Upper lobe of left lung (tissue), 6 donors: ENCODE results near the gene IL13RA2. TPM values are rescaled to one million over a fixed set of nuclear protein-coding genes. Genes with fewer than 3 reads are reported as not detected.

Experiments
- ATAC-seq, 2 donors: fragments of 200-7000 bp; cut with Tn5 transposase; one replicate each; pipeline ENCODE4 v1.9.1; 2022; ENCODE audit warnings: mild to moderate bottlenecking in 2 of 2, moderate library complexity in 2 of 2; ENCODE audit not compliant: low FRiP score in 2 of 2
- DNase-seq, 2 donors: peaks; one replicate each; pipeline ENCODE4 v3.0.0-alpha.2; 2019 to 2020
- H3K27ac ChIP-seq, 4 donors: fragments of 200-600 bp; sonication (generic); one replicate each; pipeline ENCODE4 v1.5.1; 2016 to 2019
- H3K27me3 ChIP-seq, 4 donors: fragments of 200-600 bp; sonication (generic); one replicate each; pipeline ENCODE4 v1.5.1; 2017 to 2019
- H3K36me3 ChIP-seq, 4 donors: fragments of 200-600 bp; sonication (generic); one replicate each; pipeline ENCODE4 v1.5.1; 2016 to 2019
- H3K4me1 ChIP-seq, 4 donors: fragments of 200-600 bp; sonication (generic); one replicate each; pipeline ENCODE4 v1.5.1; 2018 to 2019
- H3K4me3 ChIP-seq, 4 donors: fragments of 200-600 bp; sonication (generic); one replicate each; pipeline ENCODE4 v1.5.1; 2017 to 2019; ENCODE audit warnings: mild to moderate bottlenecking in 2 of 4, moderate library complexity in 1 of 4
- H3K9me3 ChIP-seq, 4 donors: fragments of 200-600 bp; sonication (generic); one replicate each; pipeline ENCODE4 v1.5.1; 2018 to 2019
- EP300 ChIP-seq, 4 donors: sonication (generic); formaldehyde crosslinking; IDR thresholded peaks; one replicate each; pipeline ENCODE4 v1.5.1; 2017; ENCODE audit warnings: antibody characterized with exemption in 4 of 4, control low read depth in 2 of 4
- POLR2A ChIP-seq, 4 donors: fragments of 450-650 bp; IDR thresholded peaks; one replicate each; pipeline ENCODE4 v1.5.1; 2016 to 2017; ENCODE audit warnings: antibody characterized with exemption in 4 of 4, mild to moderate bottlenecking in 2 of 4
- POLR2AphosphoS5 ChIP-seq, 2 donors: sonication (generic); formaldehyde crosslinking; IDR thresholded peaks; one replicate each; pipeline ENCODE4 v1.5.1; 2017; ENCODE audit warnings: antibody characterized with exemption in 2 of 2
- WGBS, 2 donors: methylation state at CpG; one replicate each; pipeline ENCODE4 v1.1.5; 2017 to 2018; 5-methylcytosine and 5-hydroxymethylcytosine counted together
- total RNA-seq, 6 donors: library from RNA; depleted of rRNA in 4 of 6; stranded (reverse); fragments of >200 nt in 4 of 6; gene quantifications; one replicate each; pipeline versions ENCODE4 v1.1.0 to v1.2.1, GENCODE V29; 2016 to 2021
- TF ChIP-seq, protein P1 (sequence below), 6 experiments: fragments of 450-650 bp in 4 of 6; fragments of 200-600 bp in 2 of 6; sonication (generic) in 2 of 6; IDR thresholded peaks; one replicate each; pipeline ENCODE4 v1.5.1; 2016 to 2019; ENCODE audit warnings: antibody characterized with exemption in 6 of 6
- donor health status: DM: no; HTN: no; CAD: no; lungs with moderate emphysema.
- donor health status: DM: no; HTN: yes; CAD: no; lungs with severe emphysema.

The IL13RA2 gene
- total RNA-seq, 6 donors from 2014 or later: 0.57 to 1.0 TPM; not detected in 4

DNA sequence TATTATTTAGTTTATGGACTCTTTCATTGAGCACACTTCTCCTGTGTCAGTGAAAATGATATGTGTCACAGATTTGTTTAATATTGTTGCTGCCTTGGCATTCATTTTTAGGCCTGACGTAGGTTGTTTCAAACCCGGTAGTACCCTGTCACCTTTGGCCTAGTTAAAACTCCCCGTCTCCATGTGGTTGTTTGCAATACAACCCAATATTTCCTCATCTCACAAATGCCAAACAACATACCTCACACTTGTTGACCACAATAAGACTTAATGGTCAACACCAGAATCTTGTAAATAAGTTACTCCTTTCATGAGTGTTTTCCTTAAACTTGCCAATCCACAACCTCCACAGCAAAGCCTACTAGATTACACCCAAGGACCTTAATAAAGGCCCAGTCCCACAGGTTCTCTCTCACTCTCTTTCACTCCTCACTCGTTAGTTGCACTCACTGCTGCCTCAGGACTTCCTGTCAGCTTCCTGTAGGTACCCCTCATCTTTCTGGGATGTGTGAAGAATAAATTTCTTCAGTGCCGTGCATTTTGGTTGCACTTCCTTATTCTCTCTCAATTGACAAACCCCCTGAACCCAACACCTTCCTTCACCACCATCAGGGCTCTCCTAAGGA, 31.3 kb downstream of the IL13RA2 start:
- no peak overlapping the region for H3K4me3 ChIP-seq
- no peak for TF ChIP-seq POLR2A (IDR thresholded peaks at IDR 0.05)
- TF ChIP-seq EP300 (IDR thresholded peaks at IDR 0.05): no peak
- TF ChIP-seq, protein P1, sequence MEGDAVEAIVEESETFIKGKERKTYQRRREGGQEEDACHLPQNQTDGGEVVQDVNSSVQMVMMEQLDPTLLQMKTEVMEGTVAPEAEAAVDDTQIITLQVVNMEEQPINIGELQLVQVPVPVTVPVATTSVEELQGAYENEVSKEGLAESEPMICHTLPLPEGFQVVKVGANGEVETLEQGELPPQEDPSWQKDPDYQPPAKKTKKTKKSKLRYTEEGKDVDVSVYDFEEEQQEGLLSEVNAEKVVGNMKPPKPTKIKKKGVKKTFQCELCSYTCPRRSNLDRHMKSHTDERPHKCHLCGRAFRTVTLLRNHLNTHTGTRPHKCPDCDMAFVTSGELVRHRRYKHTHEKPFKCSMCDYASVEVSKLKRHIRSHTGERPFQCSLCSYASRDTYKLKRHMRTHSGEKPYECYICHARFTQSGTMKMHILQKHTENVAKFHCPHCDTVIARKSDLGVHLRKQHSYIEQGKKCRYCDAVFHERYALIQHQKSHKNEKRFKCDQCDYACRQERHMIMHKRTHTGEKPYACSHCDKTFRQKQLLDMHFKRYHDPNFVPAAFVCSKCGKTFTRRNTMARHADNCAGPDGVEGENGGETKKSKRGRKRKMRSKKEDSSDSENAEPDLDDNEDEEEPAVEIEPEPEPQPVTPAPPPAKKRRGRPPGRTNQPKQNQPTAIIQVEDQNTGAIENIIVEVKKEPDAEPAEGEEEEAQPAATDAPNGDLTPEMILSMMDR (IDR thresholded peaks at IDR 0.05): no peak
- no peak for TF ChIP-seq POLR2AphosphoS5 (IDR thresholded peaks at IDR 0.05)
- DNase-seq (no peak), ATAC-seq (no peak)
- WGBS, 2 donors: 62 to 72% methylated on average over 5 of the region's 5 CpGs
- H3K27ac ChIP-seq: no peak overlapping the region
- H3K9me3 ChIP-seq: no peaks in the 10 kb centered on the region
- H3K4me1 ChIP-seq: no peaks in the 10 kb centered on the region
- no peaks in the 10 kb centered on the region for H3K36me3 ChIP-seq
- H3K27me3 ChIP-seq: no peaks in the 10 kb centered on the region

DNA sequence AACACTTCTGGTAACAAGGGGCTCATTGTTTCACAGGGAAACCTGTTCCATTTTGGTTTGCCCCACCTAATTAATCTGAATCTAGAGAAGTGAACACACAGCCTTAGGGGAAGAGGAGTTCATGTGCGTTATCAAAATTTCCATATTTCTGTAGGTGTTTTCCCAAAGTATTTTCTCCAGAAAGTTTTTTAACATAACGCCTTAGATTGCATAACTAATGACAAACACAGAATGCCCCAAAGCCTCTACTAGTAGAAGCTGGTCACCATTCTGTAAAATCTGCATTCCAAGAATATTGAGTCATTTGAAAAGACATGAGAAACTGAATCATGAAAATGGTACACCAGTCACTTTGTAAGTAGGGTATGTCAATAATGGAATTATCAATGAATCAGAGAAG, 41.1 kb downstream of the IL13RA2 start:
- Histone ChIP-seq H3K9me3 (no peaks in the 10 kb centered on the region), H3K4me1 (no peaks in the 10 kb centered on the region), H3K36me3 (no peaks in the 10 kb centered on the region), H3K27ac (no peak overlapping the region), H3K27me3 (no peaks in the 10 kb centered on the region), H3K4me3 (no peak overlapping the region)
- 64 to 73% methylated on average over 2 of the region's 2 CpGs for WGBS, 2 donors
- TF ChIP-seq EP300 (IDR thresholded peaks at IDR 0.05) (no peak), POLR2A (IDR thresholded peaks at IDR 0.05) (no peak), POLR2AphosphoS5 (IDR thresholded peaks at IDR 0.05) (no peak)
- TF ChIP-seq, protein P1 (IDR thresholded peaks at IDR 0.05): no peak
- ATAC-seq: no peak
- no peak for DNase-seq

DNA sequence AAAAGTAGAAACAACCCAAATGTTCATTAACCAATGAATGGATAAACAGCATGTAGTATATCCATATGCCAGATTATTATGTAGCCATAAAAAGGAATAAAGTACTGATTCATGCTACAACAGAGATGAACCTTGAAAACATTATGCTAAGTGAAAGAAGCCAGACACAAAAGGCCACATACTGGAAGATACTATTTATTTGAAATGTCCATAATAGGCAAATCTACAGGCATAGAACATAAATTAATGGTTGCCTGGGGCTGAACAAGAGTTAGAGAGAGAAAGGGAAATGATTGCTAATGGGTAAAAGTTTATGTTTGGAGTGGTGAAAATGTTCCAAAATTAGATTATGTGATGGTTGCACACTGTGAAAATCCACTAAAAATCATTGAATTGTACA, 44.4 kb downstream of the IL13RA2 start:
- no peaks in the 10 kb centered on the region for H3K9me3 ChIP-seq
- no peaks in the 10 kb centered on the region for H3K36me3 ChIP-seq
- no peak for DNase-seq
- no peak overlapping the region for H3K27ac ChIP-seq
- no peaks in the 10 kb centered on the region for H3K27me3 ChIP-seq
- no peaks in the 10 kb centered on the region for H3K4me1 ChIP-seq
- TF ChIP-seq, protein P1 (IDR thresholded peaks at IDR 0.05): no peak
- TF ChIP-seq POLR2AphosphoS5 (IDR thresholded peaks at IDR 0.05): no peak
- no peak for TF ChIP-seq EP300 (IDR thresholded peaks at IDR 0.05)
- no peak for TF ChIP-seq POLR2A (IDR thresholded peaks at IDR 0.05)
- H3K4me3 ChIP-seq: no peak overlapping the region
- ATAC-seq: no peak

DNA sequence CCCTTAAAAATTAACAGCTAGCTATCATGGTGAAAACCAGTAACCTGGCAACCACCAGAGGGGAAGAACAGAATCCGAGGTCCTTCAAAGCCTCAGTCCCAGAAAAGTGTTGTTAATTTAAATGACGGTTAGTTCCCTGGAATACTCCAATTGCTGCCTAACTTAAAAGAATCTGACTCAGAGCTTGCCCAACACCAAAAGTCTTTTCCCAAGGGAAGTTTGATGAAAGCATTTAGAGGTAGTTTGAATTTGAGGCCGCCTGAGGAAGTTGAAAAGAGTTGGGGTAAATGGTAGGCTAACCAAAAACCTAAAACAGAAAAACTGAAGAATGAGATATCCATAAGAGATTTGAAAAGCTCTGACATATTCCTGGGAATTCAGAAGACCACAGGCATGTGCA, 46.6 kb downstream of the IL13RA2 start:
- DNase-seq: no peak
- Histone ChIP-seq H3K4me3 (no peak overlapping the region), H3K4me1 (no peaks in the 10 kb centered on the region), H3K27ac (no peak overlapping the region), H3K9me3 (no peaks in the 10 kb centered on the region), H3K27me3 (no peaks in the 10 kb centered on the region), H3K36me3 (no peaks in the 10 kb centered on the region)
- WGBS, 2 donors: 68 to 98% methylated on average over 3 of the region's 3 CpGs
- no peak for ATAC-seq
- TF ChIP-seq, protein P1 (IDR thresholded peaks at IDR 0.05): no peak

DNA sequence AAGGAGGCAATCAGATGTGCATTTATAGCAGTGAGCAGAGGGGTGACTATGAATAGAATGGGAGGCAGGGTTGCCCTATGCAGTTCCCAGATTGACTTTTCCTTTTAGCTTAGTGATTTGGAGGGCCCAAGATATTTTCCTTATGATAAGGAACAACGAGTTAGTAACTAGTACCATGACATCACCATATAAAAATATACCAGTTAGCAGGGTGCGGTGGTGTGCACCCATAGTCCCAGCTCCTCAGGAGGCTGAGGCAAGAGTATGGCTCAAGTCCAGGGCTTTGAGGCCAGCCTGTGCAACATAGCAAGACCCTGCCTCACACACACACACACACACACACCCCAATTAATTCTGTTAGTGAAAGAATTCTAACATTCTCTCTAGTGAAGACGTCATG, 53.0 kb downstream of the IL13RA2 start:
- H3K4me3 ChIP-seq: no peak overlapping the region
- no peaks in the 10 kb centered on the region for H3K4me1 ChIP-seq
- no peak for TF ChIP-seq EP300 (IDR thresholded peaks at IDR 0.05)
- no peak overlapping the region for H3K27ac ChIP-seq
- H3K9me3 ChIP-seq: no peaks in the 10 kb centered on the region
- 47 to 87% methylated on average over 2 to 3 of the region's 3 CpGs for WGBS, 2 donors
- ATAC-seq: no peak
- no peaks in the 10 kb centered on the region for H3K27me3 ChIP-seq
- no peaks in the 10 kb centered on the region for H3K36me3 ChIP-seq
- DNase-seq: no peak
